ENCODE data around the gene MAGI1. TPM values are rescaled to one million over a fixed set of nuclear protein-coding genes. Genes with fewer than 3 reads are reported as not detected.

MAGI1 gene
- total and polyA plus RNA-seq, 4 donors, result 5.0 to 69.2 (median 28.5) TPM

GRCh38 chr3:65401359-65402305 is 637.1 kb downstream of the MAGI1 start:
- Histone ChIP-seq H3K36me3 (ENCODE audit: control insufficient read depth in 1 of 2, insufficient read depth in 2 of 2, low read length in 1 of 2) (no peaks in the 10 kb centered on the region), H3K27me3 (ENCODE audit: control insufficient read depth in 1 of 2, insufficient read depth in 2 of 2, low read length in 1 of 2) (no peaks in the 10 kb centered on the region), H3K9me3 (ENCODE audit: control insufficient read depth, low read length) (no peaks in the 10 kb centered on the region), H3K4me1 (ENCODE audit: control insufficient read depth in 1 of 2, insufficient read depth in 2 of 2, low read length in 2 of 2) (peaks cover 0 to 2% of the 10 kb centered on the region in 2 donors), H3K4me3 (ENCODE audit: low read length in 2 of 2) (no peak overlapping the region), H3K27ac (ENCODE audit: low read depth in 1 of 2, low read length in 2 of 2) (no peak overlapping the region)
- whole genome bisulfite sequencing, 2 donors, result 45 to 48% methylated on average over 10 of the region's 10 CpGs
- DNase-seq (no peak), ATAC-seq (ENCODE audit: low FRiP score) (no peak)
- intact Hi-C loops (cut with DNase I), result no loop called here

GRCh38 chr3:65400899-65401298 is 637.8 kb downstream of the MAGI1 start:
- WGBS, 2 donors, result 86 to 90% methylated on average over 5 of the region's 5 CpGs
- Histone ChIP-seq H3K4me3 (ENCODE audit: low read length in 2 of 2) (no peak overlapping the region), H3K27me3 (ENCODE audit: control insufficient read depth in 1 of 2, insufficient read depth in 2 of 2, low read length in 1 of 2) (no peaks in the 10 kb centered on the region), H3K36me3 (ENCODE audit: control insufficient read depth in 1 of 2, insufficient read depth in 2 of 2, low read length in 1 of 2) (no peaks in the 10 kb centered on the region), H3K27ac (ENCODE audit: low read depth in 1 of 2, low read length in 2 of 2) (no peak overlapping the region), H3K9me3 (ENCODE audit: control insufficient read depth, low read length) (no peaks in the 10 kb centered on the region), H3K4me1 (ENCODE audit: control insufficient read depth in 1 of 2, insufficient read depth in 2 of 2, low read length in 2 of 2) (peaks cover 0 to 2% of the 10 kb centered on the region in 2 donors)
- DNase-seq (no peak), ATAC-seq (ENCODE audit: low FRiP score) (no peak)
- intact Hi-C loops (cut with DNase I), result no loop called here

- Histone ChIP-seq H3K27ac (ENCODE audit: low read depth in 1 of 2, low read length in 2 of 2) (no peak overlapping the region), H3K9me3 (ENCODE audit: control insufficient read depth, low read length) (no peaks in the 10 kb centered on the region), H3K4me3 (ENCODE audit: low read length in 2 of 2) (no peak overlapping the region), H3K36me3 (ENCODE audit: control insufficient read depth in 1 of 2, insufficient read depth in 2 of 2, low read length in 1 of 2) (no peaks in the 10 kb centered on the region), H3K27me3 (ENCODE audit: control insufficient read depth in 1 of 2, insufficient read depth in 2 of 2, low read length in 1 of 2) (no peaks in the 10 kb centered on the region), H3K4me1 (ENCODE audit: control insufficient read depth in 1 of 2, insufficient read depth in 2 of 2, low read length in 2 of 2) (peaks cover 0 to 2% of the 10 kb centered on the region in 2 donors)
- no peak for DNase-seq
- ATAC-seq (ENCODE audit: low FRiP score), result no peak
- intact Hi-C loops (cut with DNase I), result no loop called here
These were observed 639.8 kb downstream of the MAGI1 start for GRCh38 chr3:65398953-65399352.

- no peaks in the 10 kb centered on the region for H3K4me1 ChIP-seq (ENCODE audit: control insufficient read depth in 1 of 2, insufficient read depth in 2 of 2, low read length in 2 of 2)
- intact Hi-C loops (cut with DNase I), result no loop called here
- no peak overlapping the region for H3K27ac ChIP-seq (ENCODE audit: low read depth in 1 of 2, low read length in 2 of 2)
- no peaks in the 10 kb centered on the region for H3K36me3 ChIP-seq (ENCODE audit: control insufficient read depth in 1 of 2, insufficient read depth in 2 of 2, low read length in 1 of 2)
- ATAC-seq (ENCODE audit: low FRiP score) (no peak), DNase-seq (no peak)
- H3K27me3 ChIP-seq (ENCODE audit: control insufficient read depth in 1 of 2, insufficient read depth in 2 of 2, low read length in 1 of 2), result no peaks in the 10 kb centered on the region
- H3K9me3 ChIP-seq (ENCODE audit: control insufficient read depth, low read length), result no peaks in the 10 kb centered on the region
- H3K4me3 ChIP-seq (ENCODE audit: low read length in 2 of 2), result no peak overlapping the region
These were observed 642.6 kb downstream of the MAGI1 start for GRCh38 chr3:65396078-65396477.

- no peaks in the 10 kb centered on the region for H3K4me1 ChIP-seq (ENCODE audit: control insufficient read depth in 1 of 2, insufficient read depth in 2 of 2, low read length in 2 of 2)
- intact Hi-C loops (cut with DNase I), result no loop called here
- H3K36me3 ChIP-seq (ENCODE audit: control insufficient read depth in 1 of 2, insufficient read depth in 2 of 2, low read length in 1 of 2), result no peaks in the 10 kb centered on the region
- H3K4me3 ChIP-seq (ENCODE audit: low read length in 2 of 2), result no peak overlapping the region
- ATAC-seq (ENCODE audit: low FRiP score), result no peak
- H3K27me3 ChIP-seq (ENCODE audit: control insufficient read depth in 1 of 2, insufficient read depth in 2 of 2, low read length in 1 of 2), result no peaks in the 10 kb centered on the region
- no peak overlapping the region for H3K27ac ChIP-seq (ENCODE audit: low read depth in 1 of 2, low read length in 2 of 2)
- 74 to 80% methylated on average over 5 of the region's 5 CpGs for WGBS, 2 donors
- DNase-seq, result no peak
- H3K9me3 ChIP-seq (ENCODE audit: control insufficient read depth, low read length), result no peaks in the 10 kb centered on the region
These were observed 647.6 kb downstream of the MAGI1 start for GRCh38 chr3:65391068-65391467.

GRCh38 chr3:65385805-65386204 is 652.9 kb downstream of the MAGI1 start:
- whole genome bisulfite sequencing, 2 donors, result 72 to 82% methylated on average over 4 of the region's 4 CpGs
- ATAC-seq (ENCODE audit: low FRiP score), result no peak
- peaks cover 5 to 11% of the 10 kb centered on the region in 2 donors for H3K36me3 ChIP-seq (ENCODE audit: control insufficient read depth in 1 of 2, insufficient read depth in 2 of 2, low read length in 1 of 2)

GRCh38 chr3:65381496-65382010 is 657.2 kb downstream of the MAGI1 start:
- Histone ChIP-seq H3K36me3 (ENCODE audit: control insufficient read depth in 1 of 2, insufficient read depth in 2 of 2, low read length in 1 of 2) (peaks cover 9 to 11% of the 10 kb centered on the region in 2 donors), H3K27me3 (ENCODE audit: control insufficient read depth in 1 of 2, insufficient read depth in 2 of 2, low read length in 1 of 2) (no peaks in the 10 kb centered on the region), H3K4me1 (ENCODE audit: control insufficient read depth in 1 of 2, insufficient read depth in 2 of 2, low read length in 2 of 2) (no peaks in the 10 kb centered on the region), H3K4me3 (ENCODE audit: low read length in 2 of 2) (no peak overlapping the region), H3K27ac (ENCODE audit: low read depth in 1 of 2, low read length in 2 of 2) (no peak overlapping the region), H3K9me3 (ENCODE audit: control insufficient read depth, low read length) (no peaks in the 10 kb centered on the region)
- no peak for DNase-seq
- 91 to 95% methylated on average over 10 of the region's 10 CpGs for WGBS, 2 donors
- no peak for ATAC-seq (ENCODE audit: low FRiP score)
- intact Hi-C loops (cut with DNase I), result no loop called here

More at GRCh38 chr3:65385805-65386204, 652.9 kb downstream of the MAGI1 start:
- DNase-seq, result no peak
- Histone ChIP-seq H3K27ac (ENCODE audit: low read depth in 1 of 2, low read length in 2 of 2) (no peak overlapping the region), H3K4me1 (ENCODE audit: control insufficient read depth in 1 of 2, insufficient read depth in 2 of 2, low read length in 2 of 2) (no peaks in the 10 kb centered on the region), H3K4me3 (ENCODE audit: low read length in 2 of 2) (no peak overlapping the region), H3K9me3 (ENCODE audit: control insufficient read depth, low read length) (no peaks in the 10 kb centered on the region), H3K27me3 (ENCODE audit: control insufficient read depth in 1 of 2, insufficient read depth in 2 of 2, low read length in 1 of 2) (no peaks in the 10 kb centered on the region)
- intact Hi-C loops (cut with DNase I), result no loop called here

- peaks cover 9 to 11% of the 10 kb centered on the region in 2 donors for H3K36me3 ChIP-seq (ENCODE audit: control insufficient read depth in 1 of 2, insufficient read depth in 2 of 2, low read length in 1 of 2)
- no peak for ATAC-seq (ENCODE audit: low FRiP score)
- intact Hi-C loops (cut with DNase I), result no loop called here
These were observed 659.5 kb downstream of the MAGI1 start for GRCh38 chr3:65379223-65379622.

GRCh38 chr3:65377637-65378036 is 661.1 kb downstream of the MAGI1 start:
- no peaks in the 10 kb centered on the region for H3K4me1 ChIP-seq (ENCODE audit: control insufficient read depth in 1 of 2, insufficient read depth in 2 of 2, low read length in 2 of 2)
- ATAC-seq (ENCODE audit: low FRiP score) (no peak), DNase-seq (no peak)
- H3K27ac ChIP-seq (ENCODE audit: low read depth in 1 of 2, low read length in 2 of 2), result no peak overlapping the region
- no peaks in the 10 kb centered on the region for H3K9me3 ChIP-seq (ENCODE audit: control insufficient read depth, low read length)
- H3K4me3 ChIP-seq (ENCODE audit: low read length in 2 of 2), result no peak overlapping the region
- intact Hi-C loops (cut with DNase I), result no loop called here
- no peaks in the 10 kb centered on the region for H3K27me3 ChIP-seq (ENCODE audit: control insufficient read depth in 1 of 2, insufficient read depth in 2 of 2, low read length in 1 of 2)
- WGBS, 2 donors, result 93 to 95% methylated on average over 2 of the region's 2 CpGs
- H3K36me3 ChIP-seq (ENCODE audit: control insufficient read depth in 1 of 2, insufficient read depth in 2 of 2, low read length in 1 of 2), result peaks cover 6 to 9% of the 10 kb centered on the region in 2 donors

More at GRCh38 chr3:65379223-65379622, 659.5 kb downstream of the MAGI1 start:
- 98% methylated on average over 35 of the region's 35 CpGs for WGBS, 2 donors
- DNase-seq, result no peak
- Histone ChIP-seq H3K9me3 (ENCODE audit: control insufficient read depth, low read length) (no peaks in the 10 kb centered on the region), H3K27ac (ENCODE audit: low read depth in 1 of 2, low read length in 2 of 2) (no peak overlapping the region), H3K4me3 (ENCODE audit: low read length in 2 of 2) (no peak overlapping the region), H3K27me3 (ENCODE audit: control insufficient read depth in 1 of 2, insufficient read depth in 2 of 2, low read length in 1 of 2) (no peaks in the 10 kb centered on the region), H3K4me1 (ENCODE audit: control insufficient read depth in 1 of 2, insufficient read depth in 2 of 2, low read length in 2 of 2) (no peaks in the 10 kb centered on the region)
